ENCODE results near the gene PSPH.
"Not testable (repeated sequence)": the region's sequence is repeated elsewhere in the genome, so short reads cannot be mapped to it uniquely, and the experiment has no call there.

Gene PSPH

DNA sequence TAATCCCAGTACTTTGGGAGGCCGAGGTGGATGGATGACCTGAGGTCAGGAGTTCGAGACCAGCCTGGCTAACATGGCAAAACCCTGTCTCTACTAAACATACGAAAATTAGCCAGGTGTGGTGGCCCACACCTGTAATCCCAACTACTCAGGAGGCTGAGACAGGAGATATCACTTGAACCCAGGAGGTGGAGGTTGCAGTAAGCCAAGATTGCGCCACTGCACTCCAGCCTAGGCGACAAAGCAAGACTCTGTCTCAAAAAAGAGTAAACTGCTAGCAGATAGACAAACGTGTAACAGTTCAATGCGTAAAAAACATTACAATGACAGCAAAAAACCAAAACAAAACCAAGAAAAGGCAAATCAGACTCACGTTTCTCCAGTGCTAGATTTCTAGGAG is 19.7 kb downstream of the PSPH start:
- not testable (repeated sequence) for H3K4me1 ChIP-seq (ENCODE audit: control insufficient read depth, insufficient read depth, low read length); H3K9ac ChIP-seq (ENCODE audit: low read depth, low read length); H3K27me3 ChIP-seq (ENCODE audit: control insufficient read depth, insufficient read depth, low read length); H3K27ac ChIP-seq (ENCODE audit: low read depth, low read length); H3K9me3 ChIP-seq (ENCODE audit: control insufficient read depth, insufficient read depth, low read length); H3K4me3 ChIP-seq (ENCODE audit: low read depth, low read length)
- peaks cover 50% of the 10 kb centered on the region for H3K36me3 ChIP-seq (ENCODE audit: control insufficient read depth, insufficient read depth, low read length)

- Histone ChIP-seq H3K27me3 (ENCODE audit: control insufficient read depth, insufficient read depth, low read length) (no peaks in the 10 kb centered on the region), H3K27ac (ENCODE audit: low read depth, low read length) (no peak overlapping the region), H3K4me1 (ENCODE audit: control insufficient read depth, insufficient read depth, low read length) (no peaks in the 10 kb centered on the region), H3K9me3 (ENCODE audit: control insufficient read depth, insufficient read depth, low read length) (no peaks in the 10 kb centered on the region), H3K9ac (ENCODE audit: low read depth, low read length) (no peak overlapping the region), H3K36me3 (ENCODE audit: control insufficient read depth, insufficient read depth, low read length) (peaks cover 58% of the 10 kb centered on the region), H3K4me3 (ENCODE audit: low read depth, low read length) (no peak overlapping the region)
Measured at GRCh38 chr7:56030340-56030739, 20.9 kb downstream of the PSPH start.

- no peaks in the 10 kb centered on the region for H3K9me3 ChIP-seq (ENCODE audit: control insufficient read depth, insufficient read depth, low read length)
- no peaks in the 10 kb centered on the region for H3K4me1 ChIP-seq (ENCODE audit: control insufficient read depth, insufficient read depth, low read length)
- no peak overlapping the region for H3K4me3 ChIP-seq (ENCODE audit: low read depth, low read length)
- no peak overlapping the region for H3K27ac ChIP-seq (ENCODE audit: low read depth, low read length)
- H3K27me3 ChIP-seq (ENCODE audit: control insufficient read depth, insufficient read depth, low read length) = no peaks in the 10 kb centered on the region
- H3K36me3 ChIP-seq (ENCODE audit: control insufficient read depth, insufficient read depth, low read length) = peaks cover 65% of the 10 kb centered on the region
- no peak overlapping the region for H3K9ac ChIP-seq (ENCODE audit: low read depth, low read length)
Measured at GRCh38 chr7:56028942-56029630, 22.2 kb downstream of the PSPH start.

DNA sequence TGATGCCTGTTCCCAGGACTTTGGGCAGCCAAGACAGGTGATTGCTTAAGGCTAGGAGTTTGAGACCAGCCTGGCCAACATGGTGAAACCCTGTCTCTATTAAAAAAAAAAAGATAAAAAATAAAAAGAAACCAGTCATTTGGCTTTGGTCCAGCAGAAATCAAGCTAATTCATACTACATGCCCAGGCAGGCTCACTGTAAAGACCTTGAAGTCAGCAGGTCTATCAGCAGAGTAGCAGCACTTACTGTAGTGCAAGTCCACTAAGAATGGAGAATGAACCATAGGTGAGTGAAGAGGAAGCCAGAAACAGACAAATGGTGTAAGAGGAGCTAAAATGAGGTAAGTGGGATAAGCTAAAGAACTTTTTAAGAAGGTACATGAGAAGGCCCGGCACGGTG is 24.7 kb downstream of the PSPH start:
- Histone ChIP-seq H3K27me3 (ENCODE audit: control insufficient read depth, insufficient read depth, low read length) (no peaks in the 10 kb centered on the region), H3K9ac (ENCODE audit: low read depth, low read length) (no peak overlapping the region), H3K9me3 (ENCODE audit: control insufficient read depth, insufficient read depth, low read length) (no peaks in the 10 kb centered on the region), H3K4me1 (ENCODE audit: control insufficient read depth, insufficient read depth, low read length) (no peaks in the 10 kb centered on the region), H3K36me3 (ENCODE audit: control insufficient read depth, insufficient read depth, low read length) (peaks cover 73% of the 10 kb centered on the region), H3K27ac (ENCODE audit: low read depth, low read length) (no peak overlapping the region), H3K4me3 (ENCODE audit: low read depth, low read length) (no peak overlapping the region)

GRCh38 chr7:56023500-56023899 is 27.7 kb downstream of the PSPH start:
- no peak overlapping the region for H3K4me3 ChIP-seq (ENCODE audit: low read depth, low read length)
- no peaks in the 10 kb centered on the region for H3K4me1 ChIP-seq (ENCODE audit: control insufficient read depth, insufficient read depth, low read length)
- no peak overlapping the region for H3K27ac ChIP-seq (ENCODE audit: low read depth, low read length)
- H3K36me3 ChIP-seq (ENCODE audit: control insufficient read depth, insufficient read depth, low read length) = peaks cover 76% of the 10 kb centered on the region
- H3K27me3 ChIP-seq (ENCODE audit: control insufficient read depth, insufficient read depth, low read length) = no peaks in the 10 kb centered on the region
- H3K9ac ChIP-seq (ENCODE audit: low read depth, low read length) = no peak overlapping the region
- no peaks in the 10 kb centered on the region for H3K9me3 ChIP-seq (ENCODE audit: control insufficient read depth, insufficient read depth, low read length)

DNA sequence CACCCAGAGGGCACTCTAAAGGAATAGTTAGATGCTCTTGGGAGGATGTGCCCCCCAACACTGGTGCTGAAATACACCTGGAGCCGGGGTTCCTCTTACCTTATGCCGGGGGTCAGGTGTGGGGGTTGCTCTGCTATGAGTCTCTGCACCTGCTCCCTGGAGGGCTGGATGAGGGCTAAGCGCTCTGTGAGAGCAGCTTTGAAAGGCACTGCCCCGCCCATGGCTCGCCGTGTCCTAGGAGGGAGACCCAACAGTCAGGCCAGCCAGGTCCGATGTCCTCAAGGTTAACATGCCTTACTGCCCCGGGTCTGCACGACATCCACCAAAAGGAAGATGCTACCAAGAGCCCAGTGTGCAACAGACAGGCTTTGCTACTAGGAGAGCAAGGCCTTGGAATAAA is 31.7 kb downstream of the PSPH start:
- no peaks in the 10 kb centered on the region for H3K4me1 ChIP-seq (ENCODE audit: control insufficient read depth, insufficient read depth, low read length)
- no peak overlapping the region for H3K4me3 ChIP-seq (ENCODE audit: low read depth, low read length)
- H3K36me3 ChIP-seq (ENCODE audit: control insufficient read depth, insufficient read depth, low read length) = peaks cover 78% of the 10 kb centered on the region
- no peaks in the 10 kb centered on the region for H3K9me3 ChIP-seq (ENCODE audit: control insufficient read depth, insufficient read depth, low read length)
- no peaks in the 10 kb centered on the region for H3K27me3 ChIP-seq (ENCODE audit: control insufficient read depth, insufficient read depth, low read length)
- H3K9ac ChIP-seq (ENCODE audit: low read depth, low read length) = no peak overlapping the region
- no peak overlapping the region for H3K27ac ChIP-seq (ENCODE audit: low read depth, low read length)

- not testable (repeated sequence) for H3K27ac ChIP-seq (ENCODE audit: low read depth, low read length); H3K4me1 ChIP-seq (ENCODE audit: control insufficient read depth, insufficient read depth, low read length); H3K9ac ChIP-seq (ENCODE audit: low read depth, low read length); H3K27me3 ChIP-seq (ENCODE audit: control insufficient read depth, insufficient read depth, low read length); H3K4me3 ChIP-seq (ENCODE audit: low read depth, low read length); H3K9me3 ChIP-seq (ENCODE audit: control insufficient read depth, insufficient read depth, low read length)
- H3K36me3 ChIP-seq (ENCODE audit: control insufficient read depth, insufficient read depth, low read length) = peaks cover 83% of the 10 kb centered on the region
Measured at GRCh38 chr7:56017015-56017414, 34.2 kb downstream of the PSPH start.

- H3K36me3 ChIP-seq (ENCODE audit: control insufficient read depth, insufficient read depth, low read length) = peaks cover 39% of the 10 kb centered on the region
- H3K9ac ChIP-seq (ENCODE audit: low read depth, low read length) = no peak overlapping the region
- H3K27ac ChIP-seq (ENCODE audit: low read depth, low read length) = no peak overlapping the region
- no peaks in the 10 kb centered on the region for H3K9me3 ChIP-seq (ENCODE audit: control insufficient read depth, insufficient read depth, low read length)
- no peaks in the 10 kb centered on the region for H3K27me3 ChIP-seq (ENCODE audit: control insufficient read depth, insufficient read depth, low read length)
- no peaks in the 10 kb centered on the region for H3K4me1 ChIP-seq (ENCODE audit: control insufficient read depth, insufficient read depth, low read length)
- H3K4me3 ChIP-seq (ENCODE audit: low read depth, low read length) = no peak overlapping the region
Measured at GRCh38 chr7:56009695-56010094, 41.5 kb downstream of the PSPH start.

DNA sequence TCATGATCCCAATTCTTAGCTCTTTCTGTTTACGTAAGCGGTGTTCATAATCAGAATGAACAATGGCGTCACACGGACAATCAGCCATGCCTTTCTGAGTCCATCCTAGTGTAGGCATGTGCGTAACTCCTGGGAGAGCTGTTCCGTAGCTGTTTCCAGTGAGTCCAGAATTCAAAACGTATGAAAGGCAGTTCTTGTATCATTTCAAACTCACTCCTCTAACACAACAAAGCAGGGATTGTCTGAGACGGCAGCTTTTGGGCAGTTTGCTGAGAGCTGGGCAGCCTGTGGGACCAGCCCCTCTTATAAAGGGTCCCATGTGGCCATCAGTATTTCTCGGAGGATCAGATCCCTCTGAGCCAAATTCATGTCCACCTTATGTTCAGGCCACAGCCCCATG is 43.4 kb downstream of the PSPH start:
- no peak overlapping the region for H3K27ac ChIP-seq (ENCODE audit: low read depth, low read length)
- H3K9me3 ChIP-seq (ENCODE audit: control insufficient read depth, insufficient read depth, low read length) = no peaks in the 10 kb centered on the region
- no peaks in the 10 kb centered on the region for H3K4me1 ChIP-seq (ENCODE audit: control insufficient read depth, insufficient read depth, low read length)
- H3K27me3 ChIP-seq (ENCODE audit: control insufficient read depth, insufficient read depth, low read length) = no peaks in the 10 kb centered on the region
- H3K4me3 ChIP-seq (ENCODE audit: low read depth, low read length) = no peak overlapping the region
- peaks cover 21% of the 10 kb centered on the region; the same call in 1 of the 2 replicates for H3K36me3 ChIP-seq (ENCODE audit: control insufficient read depth, insufficient read depth, low read length)
- H3K9ac ChIP-seq (ENCODE audit: low read depth, low read length) = no peak overlapping the region

DNA sequence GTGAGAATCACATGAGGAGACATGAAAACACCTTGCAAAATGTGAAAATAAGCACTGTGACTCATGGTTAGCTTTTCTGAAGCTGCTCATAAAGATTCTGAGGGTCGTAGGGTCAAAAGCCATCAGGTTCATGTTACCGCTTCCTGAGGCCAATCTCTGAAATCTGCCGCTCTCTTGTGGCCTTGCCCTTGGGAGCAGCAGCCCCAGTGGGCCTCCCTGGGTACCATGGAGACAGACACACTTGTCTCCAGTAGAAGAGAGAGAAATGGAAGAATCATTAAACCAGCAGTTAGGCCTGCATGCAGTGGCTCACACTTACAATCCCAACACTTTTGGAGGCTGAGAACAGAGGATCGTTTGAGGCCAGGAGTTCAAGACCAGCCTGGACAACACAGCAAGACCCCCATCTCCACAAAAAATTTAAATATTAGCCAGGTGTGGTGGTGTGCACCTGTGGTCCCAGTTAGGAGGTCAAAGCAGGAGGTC is 44.0 kb downstream of the PSPH start:
- Histone ChIP-seq H3K27me3 (ENCODE audit: control insufficient read depth, insufficient read depth, low read length) (no peaks in the 10 kb centered on the region), H3K9ac (ENCODE audit: low read depth, low read length) (no peak overlapping the region), H3K9me3 (ENCODE audit: control insufficient read depth, insufficient read depth, low read length) (no peaks in the 10 kb centered on the region), H3K4me3 (ENCODE audit: low read depth, low read length) (no peak overlapping the region), H3K27ac (ENCODE audit: low read depth, low read length) (no peak overlapping the region), H3K36me3 (ENCODE audit: control insufficient read depth, insufficient read depth, low read length) (peaks cover 16% of the 10 kb centered on the region; the same call in 1 of the 2 replicates), H3K4me1 (ENCODE audit: control insufficient read depth, insufficient read depth, low read length) (no peaks in the 10 kb centered on the region)

GRCh38 chr7:56003749-56004148 is 47.5 kb downstream of the PSPH start:
- H3K27ac ChIP-seq (ENCODE audit: low read depth, low read length) = no peak overlapping the region
- no peaks in the 10 kb centered on the region for H3K27me3 ChIP-seq (ENCODE audit: control insufficient read depth, insufficient read depth, low read length)
- H3K4me3 ChIP-seq (ENCODE audit: low read depth, low read length) = no peak overlapping the region
- H3K9me3 ChIP-seq (ENCODE audit: control insufficient read depth, insufficient read depth, low read length) = no peaks in the 10 kb centered on the region
- H3K9ac ChIP-seq (ENCODE audit: low read depth, low read length) = no peak overlapping the region
- H3K4me1 ChIP-seq (ENCODE audit: control insufficient read depth, insufficient read depth, low read length) = no peaks in the 10 kb centered on the region
- peaks cover 5% of the 10 kb centered on the region; the same call in 1 of the 2 replicates for H3K36me3 ChIP-seq (ENCODE audit: control insufficient read depth, insufficient read depth, low read length)

Data from HUES48 (cell line).